Esophagus mucosa (tissue), 1 donor: ENCODE data around the gene FBXL14. TPM values are rescaled to one million over a fixed set of nuclear protein-coding genes. Genes with fewer than 3 reads are reported as not detected.

ENCODE experiments used
- ATAC-seq: fragments of 200-7000 bp; cut with Tn5 transposase; one replicate; pipeline ENCODE4 v1.9.1; 2020
- total RNA-seq: library from RNA; stranded (reverse); gene quantifications from one replicate; pipeline ENCODE4 v1.2.4, GENCODE V29; 2023
- donor health status: DM: yes; HTN: yes; CAD: no.

Gene FBXL14
- total RNA-seq, 1 donor from 2014 or later: 6.9 TPM

DNA sequence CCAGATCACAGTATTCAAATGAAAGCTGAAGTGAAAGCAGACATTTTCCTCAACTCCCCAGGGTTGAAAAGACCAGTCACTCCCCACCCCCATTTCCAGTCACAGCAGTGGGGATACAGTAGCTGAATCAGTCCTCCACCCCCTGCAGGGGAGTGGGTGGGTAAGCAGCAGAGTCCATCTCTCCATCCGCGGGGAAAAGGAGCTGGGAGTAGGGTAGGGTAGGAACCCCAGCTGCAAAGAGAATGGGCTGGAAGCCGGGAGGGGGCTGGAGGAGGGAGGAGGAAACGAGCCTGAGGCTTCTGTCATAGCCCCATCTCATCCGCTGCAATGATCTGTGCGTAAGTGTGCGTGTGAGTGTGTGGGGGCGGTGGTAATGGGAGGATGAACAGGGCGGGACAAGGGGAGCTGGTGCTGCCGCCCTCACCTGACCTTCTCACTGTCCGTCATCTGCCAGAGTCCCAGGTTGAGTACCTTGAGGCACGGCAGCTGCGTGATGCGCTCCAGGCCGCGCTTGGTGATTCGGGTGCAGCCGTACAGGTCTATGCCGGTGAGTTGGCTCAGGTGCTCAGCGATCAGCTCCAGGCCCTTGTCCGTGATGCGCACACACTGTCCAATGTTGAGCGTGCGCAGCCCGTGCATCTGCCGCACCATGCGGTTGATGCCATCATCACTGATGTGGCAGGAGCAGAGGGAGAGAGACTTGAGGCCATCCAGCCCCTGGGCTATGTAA, 1.8 kb downstream of the FBXL14 start:
- ATAC-seq: peak; percentile 41

DNA sequence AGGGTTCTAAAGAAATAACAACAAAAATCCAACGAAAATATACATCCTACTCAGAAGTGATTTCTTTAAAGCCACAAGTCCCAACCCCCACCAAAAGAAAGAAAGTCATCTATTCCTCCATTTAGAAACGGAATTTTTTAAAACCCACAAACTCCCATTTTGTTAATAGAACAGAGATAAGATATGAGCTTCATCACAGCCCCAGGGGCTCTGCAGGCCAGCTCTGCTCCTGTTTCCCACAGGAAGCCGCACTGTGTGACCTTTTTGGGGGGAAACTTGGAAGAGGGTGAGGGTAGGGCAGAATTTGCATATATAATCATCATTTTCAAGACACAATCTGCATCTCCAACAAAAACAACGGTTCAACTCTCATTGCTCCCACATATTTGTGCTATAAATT, 2.8 kb downstream of the FBXL14 start:
- no peak for ATAC-seq

- ATAC-seq: no peak
These were observed 3.3 kb downstream of the FBXL14 start for GRCh38 chr12:1591034-1591433.

DNA sequence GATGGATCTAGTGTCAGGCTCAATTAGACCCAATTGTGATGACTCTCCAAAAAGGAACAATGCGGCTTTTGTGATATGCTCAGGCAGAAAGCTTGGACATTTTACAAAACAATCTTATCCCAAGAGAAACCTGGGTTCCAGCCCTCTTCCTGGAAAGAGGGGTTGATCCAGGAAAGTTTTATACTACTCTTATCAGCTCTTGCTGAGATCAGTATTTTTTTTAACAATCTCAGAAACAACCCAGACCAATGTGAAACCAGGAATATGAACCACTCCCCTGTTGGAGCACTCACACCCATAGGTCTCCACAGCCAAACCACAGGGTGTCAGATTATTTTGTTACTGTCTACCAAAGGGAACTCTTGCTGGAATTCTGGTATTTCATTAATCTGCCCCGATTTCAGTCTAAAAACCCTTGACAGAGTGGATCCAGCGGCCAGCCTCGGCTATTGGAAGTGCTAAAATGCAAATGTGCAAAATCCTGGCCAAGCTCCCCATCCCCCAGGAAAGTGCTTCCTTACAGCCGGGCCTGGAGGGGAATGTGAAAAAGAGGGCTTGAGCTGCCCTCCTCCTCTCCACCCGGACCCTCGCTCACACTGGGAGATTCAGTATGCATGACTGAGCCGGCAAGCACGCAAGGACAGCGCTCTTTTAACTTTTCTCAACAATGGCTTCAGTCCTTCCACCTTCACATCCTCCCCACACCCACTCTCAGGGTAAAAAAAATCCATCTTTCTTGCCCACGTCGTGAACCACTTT, 4.0 kb downstream of the FBXL14 start:
- no peak for ATAC-seq

DNA sequence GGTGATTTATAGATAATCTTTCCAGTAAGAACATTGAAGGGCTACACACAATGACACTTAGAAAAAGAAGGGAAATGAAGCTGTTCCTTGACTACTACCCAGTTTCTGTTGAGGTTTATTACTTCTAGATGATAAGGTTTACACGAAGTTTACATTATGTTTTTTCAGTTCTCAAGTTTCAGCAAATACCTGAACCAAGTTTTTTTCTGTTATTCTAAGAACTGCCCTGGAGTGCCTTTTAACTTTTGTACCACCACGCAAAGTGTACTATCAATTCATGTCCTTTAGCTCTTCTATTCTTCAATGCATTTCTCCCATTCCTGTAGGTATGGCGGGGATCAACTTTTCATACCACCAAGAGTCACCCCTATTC, 5.8 kb downstream of the FBXL14 start:
- ATAC-seq: no peak

GRCh38 chr12:1587927-1588574, 6.3 kb downstream of the FBXL14 start:
- no peak for ATAC-seq

DNA sequence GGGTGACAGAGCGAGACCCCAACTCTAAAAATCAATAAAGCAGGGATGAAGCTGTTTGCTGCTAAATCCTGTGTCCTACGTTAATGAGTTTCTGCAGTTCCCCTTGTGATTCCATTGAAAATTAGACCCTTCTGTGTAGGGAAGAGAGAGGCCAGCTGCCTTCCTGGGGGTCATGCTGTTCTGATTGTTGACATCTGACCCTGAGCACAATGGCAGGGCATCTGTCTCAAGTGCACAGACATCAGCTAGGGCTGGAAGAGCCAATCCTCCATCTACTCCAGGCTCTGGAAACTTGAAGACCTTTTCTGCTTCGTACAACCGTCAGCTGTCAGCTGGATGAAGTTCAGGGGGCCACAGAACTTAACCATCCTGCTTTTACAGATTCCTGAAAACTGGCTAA, 10.1 kb downstream of the FBXL14 start:
- ATAC-seq: no peak

- ATAC-seq: peak; percentile 75
These were observed 10.8 kb downstream of the FBXL14 start for GRCh38 chr12:1583421-1584078.

- ATAC-seq: no peak
These were observed 11.7 kb downstream of the FBXL14 start for GRCh38 chr12:1582709-1583050.

DNA sequence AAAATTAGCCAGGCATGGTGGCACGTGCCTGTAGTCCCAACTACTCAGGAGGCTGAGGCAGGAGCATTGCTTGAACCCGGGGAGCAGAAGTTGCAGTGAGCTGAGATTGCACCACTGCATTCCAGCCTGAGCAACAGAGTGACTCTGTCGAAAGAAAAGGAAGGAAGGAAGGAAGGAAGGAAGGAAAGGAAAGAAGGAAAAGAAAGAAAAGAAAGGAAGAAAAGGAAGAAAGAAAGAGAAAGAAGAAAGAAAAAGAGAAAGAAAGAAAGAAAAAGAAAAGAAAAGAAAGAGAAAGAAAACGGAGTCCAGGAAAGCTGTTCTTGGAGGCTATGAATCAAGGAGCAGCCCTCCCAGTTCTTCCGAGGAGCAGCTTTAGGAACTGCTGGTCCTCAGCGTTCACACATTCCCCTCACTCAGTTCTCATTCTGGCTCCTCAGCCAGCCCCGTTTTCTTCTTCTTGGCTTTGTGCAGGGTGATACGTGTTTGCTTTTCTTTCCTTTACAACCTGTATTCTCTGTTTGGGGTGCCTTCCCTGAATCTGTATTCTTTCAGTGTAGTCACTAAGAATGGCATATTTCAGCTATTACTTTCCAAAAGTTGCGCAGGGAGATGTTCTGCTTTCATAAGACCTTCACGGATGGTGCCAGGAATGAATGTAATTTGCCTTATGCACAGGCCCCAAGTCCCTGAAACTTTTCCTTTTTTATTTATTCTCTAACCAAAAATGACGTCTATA, 12.2 kb downstream of the FBXL14 start:
- ATAC-seq: no peak

GRCh38 chr12:1580526-1580925, 13.9 kb downstream of the FBXL14 start:
- no peak for ATAC-seq

DNA sequence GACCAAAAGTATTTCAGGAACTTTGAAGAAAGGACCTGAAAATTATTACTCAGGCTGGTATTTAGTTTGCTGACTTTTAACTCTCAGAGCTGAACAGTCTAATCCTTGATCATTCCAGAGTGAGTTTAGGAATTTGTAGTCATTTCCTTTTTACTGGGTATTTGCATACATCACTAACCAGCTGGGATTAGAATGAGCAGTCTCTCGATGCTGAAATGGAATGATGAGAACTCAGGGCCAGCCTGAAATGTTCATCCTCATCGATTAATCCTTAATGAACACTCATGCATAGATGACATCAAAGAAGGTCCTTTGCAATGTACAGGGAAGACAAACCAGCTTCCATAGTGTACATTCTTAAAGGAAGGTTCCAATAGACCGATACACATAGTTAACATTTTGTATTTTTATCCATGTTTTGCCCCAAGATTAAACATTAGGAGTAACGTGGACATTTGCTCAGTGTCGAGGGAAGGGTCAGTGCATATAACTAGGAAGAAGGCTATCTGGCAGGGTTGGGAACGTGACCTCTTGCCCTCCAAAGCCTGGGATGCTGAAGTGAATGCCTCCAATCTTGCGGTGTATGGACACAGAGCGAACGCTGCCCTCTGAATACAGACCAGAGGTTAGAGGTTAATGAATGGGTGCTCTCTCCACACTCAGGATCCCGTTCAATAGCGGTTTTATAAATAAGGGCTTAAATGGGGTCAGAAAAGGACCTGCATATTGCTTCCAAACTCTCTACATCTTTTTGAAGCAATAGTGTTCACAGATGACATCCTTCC, 14.5 kb downstream of the FBXL14 start:
- ATAC-seq: no peak

GRCh38 chr12:1576410-1577241, 17.8 kb downstream of the FBXL14 start:
- no peak for ATAC-seq

- ATAC-seq: peak; percentile 35
These were observed 18.7 kb downstream of the FBXL14 start for GRCh38 chr12:1575408-1576401.

GRCh38 chr12:1574865-1575259, 19.5 kb downstream of the FBXL14 start:
- no peak for ATAC-seq

- ATAC-seq: peak; percentile 89
These were observed 20.2 kb downstream of the FBXL14 start for GRCh38 chr12:1573960-1574864.

DNA sequence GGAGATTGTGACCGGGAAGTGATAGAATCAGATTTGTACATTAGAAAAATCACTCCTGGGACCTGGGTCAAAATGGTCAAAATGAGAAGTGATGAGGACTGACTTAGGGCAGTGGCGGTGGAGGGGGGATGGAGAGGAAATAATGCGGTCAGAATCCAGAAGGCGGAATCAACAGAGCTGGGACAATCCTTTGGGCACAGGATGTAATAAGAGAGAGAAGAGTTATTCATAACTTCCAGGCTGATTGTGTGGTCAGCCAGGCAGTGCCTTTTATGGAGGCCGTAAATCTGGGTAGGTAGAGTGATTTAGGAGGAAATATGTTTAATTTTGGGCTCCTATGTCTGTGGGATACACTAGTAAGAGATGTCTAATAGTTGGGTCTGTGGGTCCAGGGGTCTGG, 21.6 kb downstream of the FBXL14 start:
- ATAC-seq: no peak

GRCh38 chr12:1567852-1568251, 26.5 kb downstream of the FBXL14 start:
- no peak for ATAC-seq
